Activated CD4-positive, alpha-beta memory T cell treated with anti-CD3 and anti-CD28 coated beads, Interleukin-2, amount 10 ng/mL, durations not matched to agents 7 days and 5 days (primary cell): ENCODE results near the gene RTL1. TPM values are rescaled to one million over a fixed set of nuclear protein-coding genes. Genes with fewer than 3 reads are reported as not detected.

Experiments used
- total RNA-seq, 2 experiments: library from RNA; stranded (reverse); gene quantifications; one replicate each; pipeline ENCODE4 v1.2.3, GENCODE V29; 2021

Gene RTL1
- total RNA-seq, 2 experiments from 2014 or later = not detected

Other genes starting within 250 kb of the RTL1 start
- gene DLK1, start 176.8 kb downstream of the RTL1 start, total RNA-seq = not detected
- gene MEG3, start 77.6 kb downstream of the RTL1 start, total RNA-seq = not detected